ENCODE results near the gene GRB10. TPM values are rescaled to one million over a fixed set of nuclear protein-coding genes. Genes with fewer than 3 reads are reported as not detected.

The GRB10 gene
- polyA plus RNA-seq, 1 donor from 2014 or later = 78.4 TPM

DNA sequence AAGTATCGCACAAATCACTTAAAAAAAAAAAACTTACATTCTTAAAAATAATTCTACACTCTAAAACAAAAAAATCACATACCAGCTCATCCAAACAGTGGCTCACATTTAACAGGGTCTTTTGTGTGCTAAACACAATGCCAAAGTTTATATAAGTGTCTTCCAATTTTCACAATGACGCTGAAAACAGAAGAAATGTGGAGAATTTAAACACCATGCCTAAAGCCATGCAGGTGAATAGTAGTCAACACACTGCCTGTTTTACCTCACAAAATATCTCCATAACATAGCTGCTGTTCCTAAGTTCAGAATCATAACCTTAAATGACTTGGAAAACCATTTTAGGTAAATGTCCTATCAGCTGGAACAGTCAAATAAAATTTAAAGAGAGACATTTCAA is 55.0 kb downstream of the GRB10 start:
- Histone ChIP-seq H3K9me3 (ENCODE audit: low read length) (no peaks in the 10 kb centered on the region), H3K79me2 (replicated peaks; ENCODE audit: insufficient read depth, low read length) (peaks cover 25% of the 10 kb centered on the region), H3K9me2 (ENCODE audit: insufficient read depth, low read length) (no peaks in the 10 kb centered on the region), H3K9ac (ENCODE audit: low read length) (no peak overlapping the region), H3K27me3 (ENCODE audit: insufficient read depth, low read depth, low read length) (no peaks in the 10 kb centered on the region), H3F3A (ENCODE audit: insufficient read depth, low read length, poor library complexity, severe bottlenecking) (no peaks in the 10 kb centered on the region), H2AFZ (ENCODE audit: low read depth, low read length) (no peak overlapping the region), H3K36me3 (ENCODE audit: insufficient read depth, low read length) (no peaks in the 10 kb centered on the region), H3K4me2 (ENCODE audit: low read length) (no peak overlapping the region), H3K4me3 (ENCODE audit: low read length) (no peak overlapping the region), H4K20me1 (ENCODE audit: insufficient read depth) (no peaks in the 10 kb centered on the region), H3K27ac (ENCODE audit: low read length) (no peak overlapping the region)
- TF ChIP-seq TAF1 (IDR thresholded peaks at IDR 0.05; ENCODE audit: low read depth) (no peak), SMC3 (conservative IDR thresholded peaks at IDR 0.05; ENCODE audit: poor library complexity) (no peak), POLR2AphosphoS5 (IDR thresholded peaks at IDR 0.05) (no peak), EZH2 (IDR thresholded peaks at IDR 0.05; ENCODE audit: borderline replicate concordance, insufficient read depth, low read length, poor library complexity, severe bottlenecking) (no peak), RAD21 (conservative IDR thresholded peaks at IDR 0.05) (no peak), MXI1 (conservative IDR thresholded peaks at IDR 0.05; ENCODE audit: poor library complexity, severe bottlenecking) (no peak), EP300 (conservative IDR thresholded peaks at IDR 0.05; ENCODE audit: poor library complexity, severe bottlenecking) (no peak)
- TF ChIP-seq, protein P1, sequence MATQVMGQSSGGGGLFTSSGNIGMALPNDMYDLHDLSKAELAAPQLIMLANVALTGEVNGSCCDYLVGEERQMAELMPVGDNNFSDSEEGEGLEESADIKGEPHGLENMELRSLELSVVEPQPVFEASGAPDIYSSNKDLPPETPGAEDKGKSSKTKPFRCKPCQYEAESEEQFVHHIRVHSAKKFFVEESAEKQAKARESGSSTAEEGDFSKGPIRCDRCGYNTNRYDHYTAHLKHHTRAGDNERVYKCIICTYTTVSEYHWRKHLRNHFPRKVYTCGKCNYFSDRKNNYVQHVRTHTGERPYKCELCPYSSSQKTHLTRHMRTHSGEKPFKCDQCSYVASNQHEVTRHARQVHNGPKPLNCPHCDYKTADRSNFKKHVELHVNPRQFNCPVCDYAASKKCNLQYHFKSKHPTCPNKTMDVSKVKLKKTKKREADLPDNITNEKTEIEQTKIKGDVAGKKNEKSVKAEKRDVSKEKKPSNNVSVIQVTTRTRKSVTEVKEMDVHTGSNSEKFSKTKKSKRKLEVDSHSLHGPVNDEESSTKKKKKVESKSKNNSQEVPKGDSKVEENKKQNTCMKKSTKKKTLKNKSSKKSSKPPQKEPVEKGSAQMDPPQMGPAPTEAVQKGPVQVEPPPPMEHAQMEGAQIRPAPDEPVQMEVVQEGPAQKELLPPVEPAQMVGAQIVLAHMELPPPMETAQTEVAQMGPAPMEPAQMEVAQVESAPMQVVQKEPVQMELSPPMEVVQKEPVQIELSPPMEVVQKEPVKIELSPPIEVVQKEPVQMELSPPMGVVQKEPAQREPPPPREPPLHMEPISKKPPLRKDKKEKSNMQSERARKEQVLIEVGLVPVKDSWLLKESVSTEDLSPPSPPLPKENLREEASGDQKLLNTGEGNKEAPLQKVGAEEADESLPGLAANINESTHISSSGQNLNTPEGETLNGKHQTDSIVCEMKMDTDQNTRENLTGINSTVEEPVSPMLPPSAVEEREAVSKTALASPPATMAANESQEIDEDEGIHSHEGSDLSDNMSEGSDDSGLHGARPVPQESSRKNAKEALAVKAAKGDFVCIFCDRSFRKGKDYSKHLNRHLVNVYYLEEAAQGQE (IDR thresholded peaks at IDR 0.05; ENCODE audit: borderline replicate concordance) = no peak
- TF ChIP-seq, protein P2, sequence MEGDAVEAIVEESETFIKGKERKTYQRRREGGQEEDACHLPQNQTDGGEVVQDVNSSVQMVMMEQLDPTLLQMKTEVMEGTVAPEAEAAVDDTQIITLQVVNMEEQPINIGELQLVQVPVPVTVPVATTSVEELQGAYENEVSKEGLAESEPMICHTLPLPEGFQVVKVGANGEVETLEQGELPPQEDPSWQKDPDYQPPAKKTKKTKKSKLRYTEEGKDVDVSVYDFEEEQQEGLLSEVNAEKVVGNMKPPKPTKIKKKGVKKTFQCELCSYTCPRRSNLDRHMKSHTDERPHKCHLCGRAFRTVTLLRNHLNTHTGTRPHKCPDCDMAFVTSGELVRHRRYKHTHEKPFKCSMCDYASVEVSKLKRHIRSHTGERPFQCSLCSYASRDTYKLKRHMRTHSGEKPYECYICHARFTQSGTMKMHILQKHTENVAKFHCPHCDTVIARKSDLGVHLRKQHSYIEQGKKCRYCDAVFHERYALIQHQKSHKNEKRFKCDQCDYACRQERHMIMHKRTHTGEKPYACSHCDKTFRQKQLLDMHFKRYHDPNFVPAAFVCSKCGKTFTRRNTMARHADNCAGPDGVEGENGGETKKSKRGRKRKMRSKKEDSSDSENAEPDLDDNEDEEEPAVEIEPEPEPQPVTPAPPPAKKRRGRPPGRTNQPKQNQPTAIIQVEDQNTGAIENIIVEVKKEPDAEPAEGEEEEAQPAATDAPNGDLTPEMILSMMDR (IDR thresholded peaks at IDR 0.05; ENCODE audit: poor library complexity, severe bottlenecking) = no peak

DNA sequence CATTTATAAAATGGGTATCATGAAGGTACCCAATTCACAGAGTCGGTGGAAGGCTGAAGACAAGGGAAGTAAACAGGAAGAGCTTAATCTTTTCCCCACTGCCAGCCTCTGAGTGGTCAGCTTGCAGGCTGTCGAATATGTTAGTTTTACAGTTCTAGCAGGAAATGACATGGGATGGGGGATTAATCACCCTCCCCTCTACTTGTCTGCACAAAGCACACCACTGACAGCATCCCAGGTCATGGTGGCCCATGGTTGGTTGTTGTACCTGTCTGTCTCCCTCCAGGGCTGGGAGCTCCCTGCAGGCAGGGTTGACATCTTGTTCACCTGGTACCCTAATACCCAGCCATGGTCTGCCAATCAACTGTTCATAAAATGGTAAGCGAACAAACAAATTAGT is 55.6 kb downstream of the GRB10 start:
- Histone ChIP-seq H3K4me3 (ENCODE audit: low read length) (no peak overlapping the region), H3K9ac (ENCODE audit: low read length) (no peak overlapping the region), H3K27ac (ENCODE audit: low read length) (no peak overlapping the region), H3K9me3 (ENCODE audit: low read length) (no peaks in the 10 kb centered on the region), H3K36me3 (ENCODE audit: insufficient read depth, low read length) (no peaks in the 10 kb centered on the region), H3F3A (ENCODE audit: insufficient read depth, low read length, poor library complexity, severe bottlenecking) (no peaks in the 10 kb centered on the region), H3K4me2 (ENCODE audit: low read length) (no peak overlapping the region), H3K27me3 (ENCODE audit: insufficient read depth, low read depth, low read length) (no peaks in the 10 kb centered on the region), H4K20me1 (ENCODE audit: insufficient read depth) (no peaks in the 10 kb centered on the region), H3K79me2 (replicated peaks; ENCODE audit: insufficient read depth, low read length) (peaks cover 20% of the 10 kb centered on the region), H3K9me2 (ENCODE audit: insufficient read depth, low read length) (no peaks in the 10 kb centered on the region), H2AFZ (ENCODE audit: low read depth, low read length) (no peak overlapping the region)
- TF ChIP-seq POLR2AphosphoS5 (IDR thresholded peaks at IDR 0.05) = no peak
- no peak for TF ChIP-seq RAD21 (conservative IDR thresholded peaks at IDR 0.05)
- TF ChIP-seq MXI1 (conservative IDR thresholded peaks at IDR 0.05; ENCODE audit: poor library complexity, severe bottlenecking) = no peak
- TF ChIP-seq, protein P1 (IDR thresholded peaks at IDR 0.05; ENCODE audit: borderline replicate concordance) = no peak
- TF ChIP-seq TAF1 (IDR thresholded peaks at IDR 0.05; ENCODE audit: low read depth) = no peak
- TF ChIP-seq EP300 (conservative IDR thresholded peaks at IDR 0.05; ENCODE audit: poor library complexity, severe bottlenecking) = no peak
- TF ChIP-seq, protein P2 (IDR thresholded peaks at IDR 0.05; ENCODE audit: poor library complexity, severe bottlenecking) = no peak
- no peak for TF ChIP-seq EZH2 (IDR thresholded peaks at IDR 0.05; ENCODE audit: borderline replicate concordance, insufficient read depth, low read length, poor library complexity, severe bottlenecking)
- TF ChIP-seq SMC3 (conservative IDR thresholded peaks at IDR 0.05; ENCODE audit: poor library complexity) = no peak
